Measurements from ENCODE around the gene COMMD9.
A peak's percentile ranks its signal among the peaks of the same experiment; 100 is the strongest.
"Not testable (repeated sequence)": the region's sequence is repeated elsewhere in the genome, so short reads cannot be mapped to it uniquely, and the experiment has no call there.

The COMMD9 gene

GRCh38 chr11:36289226-36289852 lies at the start of gene COMMD9:
TSS of gene COMMD9 (minus strand) at chr11:36289424. CDS start at chr11:36289412, 12 bp downstream.
- peak; percentile 97 for DNase-seq (ENCODE audit: low spot score)

- DNase-seq (ENCODE audit: low spot score), result no peak
Observed at GRCh38 chr11:36333897-36334296, 44.7 kb upstream of the COMMD9 start.

- no peak for DNase-seq (ENCODE audit: low spot score)
Observed at GRCh38 chr11:36333468-36333867, 44.2 kb upstream of the COMMD9 start.

- no peak for DNase-seq (ENCODE audit: low spot score)
Observed at GRCh38 chr11:36330411-36330810, 41.2 kb upstream of the COMMD9 start.

- DNase-seq (ENCODE audit: low spot score), result no peak
Observed at GRCh38 chr11:36328966-36329673, 39.9 kb upstream of the COMMD9 start.

GRCh38 chr11:36326524-36327419 lies 37.5 kb upstream of the COMMD9 start:
- DNase-seq (ENCODE audit: low spot score), result no peak

- not testable (repeated sequence) for DNase-seq (ENCODE audit: low spot score)
Observed at GRCh38 chr11:36325403-36325802, 36.2 kb upstream of the COMMD9 start.

- DNase-seq (ENCODE audit: low spot score), result not testable (repeated sequence)
Observed at GRCh38 chr11:36324956-36325355, 35.7 kb upstream of the COMMD9 start.

GRCh38 chr11:36317992-36318391 lies 28.8 kb upstream of the COMMD9 start:
- no peak for DNase-seq (ENCODE audit: low spot score)

GRCh38 chr11:36316049-36316448 lies 26.8 kb upstream of the COMMD9 start:
- no peak for DNase-seq (ENCODE audit: low spot score)

GRCh38 chr11:36314434-36314767 lies 25.2 kb upstream of the COMMD9 start:
- no peak for DNase-seq (ENCODE audit: low spot score)

GRCh38 chr11:36313750-36314433 lies 24.7 kb upstream of the COMMD9 start:
- DNase-seq (ENCODE audit: low spot score), result no peak

GRCh38 chr11:36312611-36313472 lies 23.6 kb upstream of the COMMD9 start:
- no peak for DNase-seq (ENCODE audit: low spot score)

- DNase-seq (ENCODE audit: low spot score), result no peak
Observed at GRCh38 chr11:36311926-36312595, 22.8 kb upstream of the COMMD9 start.

GRCh38 chr11:36309779-36310178 lies 20.6 kb upstream of the COMMD9 start:
- no peak for DNase-seq (ENCODE audit: low spot score)

GRCh38 chr11:36308577-36308976 lies 19.4 kb upstream of the COMMD9 start:
- no peak for DNase-seq (ENCODE audit: low spot score)

- DNase-seq (ENCODE audit: low spot score), result no peak
Observed at GRCh38 chr11:36306888-36307287, 17.7 kb upstream of the COMMD9 start.

- no peak for DNase-seq (ENCODE audit: low spot score)
Observed at GRCh38 chr11:36305047-36305446, 15.8 kb upstream of the COMMD9 start.

GRCh38 chr11:36304351-36304750 lies 15.1 kb upstream of the COMMD9 start:
- DNase-seq (ENCODE audit: low spot score), result no peak

GRCh38 chr11:36300650-36301049 lies 11.4 kb upstream of the COMMD9 start:
- peak; percentile 67 for DNase-seq (ENCODE audit: low spot score)
